Sciatic nerve (tissue), 2 donors: ENCODE results near the gene PLEKHF1. TPM values are rescaled to one million over a fixed set of nuclear protein-coding genes. Genes with fewer than 3 reads are reported as not detected.
"Not testable (repeated sequence)": the region's sequence is repeated elsewhere in the genome, so short reads cannot be mapped to it uniquely, and the experiment has no call there.

Experiments
- ATAC-seq: fragments of 200-7000 bp; cut with Tn5 transposase; one replicate; pipeline ENCODE4 v1.9.1; 2020; ENCODE audit warnings: mild to moderate bottlenecking, moderate library complexity
- DNase-seq: peaks from one replicate; pipeline ENCODE4 v3.0.0-alpha.2; 2020; ENCODE audit warnings: low spot score
- intact Hi-C: fragments of 100-400 bp; cut with DNase I; formaldehyde crosslinking; loops from one replicate; pipeline ENCODE4 v1.14.2; 2022
- total RNA-seq: library from RNA; stranded (reverse); fragmentation: NEBNext Ultra II Directional; extraction: Animal tissue kit (Norgen Biotek cat#: 25700); gene quantifications from one replicate; pipeline ENCODE4 v1.2.1, GENCODE V29; 2021
- donor health status: DM: no; HTN: no; CAD: no.
- donor health status: DM: no; HTN: no; CAD: no.

The PLEKHF1 gene
- 30.4 TPM for total RNA-seq

GRCh38 chr19:29665215-29665825 lies at the start of gene PLEKHF1:
PLEKHF1 (plus strand) TSS chr19:29665461; CDS start chr19:29673840, 8,379 bp downstream.
- ATAC-seq (peak; percentile 82), DNase-seq (peak; percentile 95)
- intact Hi-C loops: no loop called here

- ATAC-seq: no peak
- no peak for DNase-seq
- intact Hi-C loops: no loop called here
Observed at GRCh38 chr19:29615891-29616425, 49.3 kb upstream of the PLEKHF1 start.

GRCh38 chr19:29616541-29616940 lies 48.7 kb upstream of the PLEKHF1 start:
- ATAC-seq (no peak), DNase-seq (no peak)
- intact Hi-C loops: no loop called here

GRCh38 chr19:29617366-29618266 lies 47.6 kb upstream of the PLEKHF1 start:
- intact Hi-C loops: no loop called here
- ATAC-seq (no peak), DNase-seq (no peak)

GRCh38 chr19:29618434-29618833 lies 46.8 kb upstream of the PLEKHF1 start:
- intact Hi-C loops: no loop called here
- ATAC-seq: no peak
- no peak for DNase-seq

- DNase-seq (no peak), ATAC-seq (no peak)
- intact Hi-C loops: no loop called here
Observed at GRCh38 chr19:29618871-29619270, 46.4 kb upstream of the PLEKHF1 start.

GRCh38 chr19:29620931-29621351 lies 44.3 kb upstream of the PLEKHF1 start:
- no peak for DNase-seq
- ATAC-seq: no peak
- intact Hi-C loops: no loop called here

- intact Hi-C loops: no loop called here
- ATAC-seq: no peak
- DNase-seq: no peak
Observed at GRCh38 chr19:29622166-29623070, 42.8 kb upstream of the PLEKHF1 start.

- intact Hi-C loops: no loop called here
- DNase-seq: no peak
- no peak for ATAC-seq
Observed at GRCh38 chr19:29623726-29624488, 41.4 kb upstream of the PLEKHF1 start.

- ATAC-seq: no peak
- no peak for DNase-seq
- intact Hi-C loops: no loop called here
Observed at GRCh38 chr19:29624489-29625185, 40.6 kb upstream of the PLEKHF1 start.

GRCh38 chr19:29625186-29625651 lies 40.0 kb upstream of the PLEKHF1 start:
- DNase-seq (no peak), ATAC-seq (no peak)
- intact Hi-C loops: no loop called here

GRCh38 chr19:29626386-29626785 lies 38.9 kb upstream of the PLEKHF1 start:
- intact Hi-C loops: no loop called here
- ATAC-seq: no peak
- DNase-seq: no peak

- ATAC-seq, DNase-seq, intact Hi-C loops: not testable (repeated sequence)
Observed at GRCh38 chr19:29626832-29627231, 38.4 kb upstream of the PLEKHF1 start.

GRCh38 chr19:29628661-29629385 lies 36.4 kb upstream of the PLEKHF1 start:
- no peak for DNase-seq

GRCh38 chr19:29629836-29630534 lies 35.3 kb upstream of the PLEKHF1 start:
- no peak for DNase-seq
- intact Hi-C loops: no loop called here
- ATAC-seq: no peak

More at GRCh38 chr19:29628661-29629385, 36.4 kb upstream of the PLEKHF1 start:
- intact Hi-C loops: no loop called here
- no peak for ATAC-seq

- intact Hi-C loops: no loop called here
- DNase-seq: no peak
- ATAC-seq: no peak
Observed at GRCh38 chr19:29630655-29631054, 34.6 kb upstream of the PLEKHF1 start.
